HG02973 (cell line): ENCODE data around the gene MCEMP1.

Experiments
- ATAC-seq: cut with Tn5 transposase; IDR thresholded peaks from one replicate; pipeline ENCODE4 v1.9.1; 2021; ENCODE audit warnings: moderate library complexity; ENCODE audit not compliant: unreplicated experiment

Gene MCEMP1

DNA sequence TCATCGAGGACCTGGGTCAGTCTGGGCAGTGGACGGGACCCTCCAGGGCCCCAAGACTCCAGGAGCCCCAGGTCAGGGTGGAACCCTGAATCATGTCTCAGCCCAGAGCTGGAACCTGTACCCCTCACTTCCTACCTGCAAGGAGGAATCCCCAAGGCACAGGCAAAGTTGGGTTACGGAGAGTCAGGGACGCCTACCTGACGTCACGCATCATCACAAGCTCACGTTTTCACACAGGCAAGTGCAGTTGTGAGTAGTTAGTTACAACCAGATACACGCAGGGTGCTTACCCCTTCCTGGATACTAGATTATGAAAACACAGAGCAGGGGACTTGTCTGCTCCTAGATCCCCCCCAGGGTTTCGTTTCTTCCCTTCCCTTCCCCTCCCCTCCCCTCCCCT, 6.1 kb upstream of the MCEMP1 start:
- ATAC-seq, result no peak

DNA sequence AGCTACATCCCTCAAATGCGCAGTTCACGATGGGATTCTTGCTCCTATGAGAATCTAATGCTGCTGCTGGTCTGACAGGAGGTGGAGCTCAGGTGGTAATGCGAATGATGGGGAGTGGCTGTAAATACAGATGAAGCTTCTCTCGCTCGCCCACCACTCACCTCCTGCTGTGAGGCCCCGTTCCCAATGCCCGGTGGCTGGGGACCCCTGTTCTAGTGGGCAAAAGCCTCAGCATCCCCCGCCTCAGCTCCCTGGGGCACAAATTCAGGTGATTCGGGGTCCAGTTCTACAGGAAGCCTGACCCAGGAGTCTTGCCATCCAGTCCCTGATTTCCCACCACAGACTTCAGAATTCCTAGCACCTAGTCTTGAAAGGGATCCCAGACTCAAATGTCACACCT, 4.4 kb upstream of the MCEMP1 start:
- no peak for ATAC-seq

DNA sequence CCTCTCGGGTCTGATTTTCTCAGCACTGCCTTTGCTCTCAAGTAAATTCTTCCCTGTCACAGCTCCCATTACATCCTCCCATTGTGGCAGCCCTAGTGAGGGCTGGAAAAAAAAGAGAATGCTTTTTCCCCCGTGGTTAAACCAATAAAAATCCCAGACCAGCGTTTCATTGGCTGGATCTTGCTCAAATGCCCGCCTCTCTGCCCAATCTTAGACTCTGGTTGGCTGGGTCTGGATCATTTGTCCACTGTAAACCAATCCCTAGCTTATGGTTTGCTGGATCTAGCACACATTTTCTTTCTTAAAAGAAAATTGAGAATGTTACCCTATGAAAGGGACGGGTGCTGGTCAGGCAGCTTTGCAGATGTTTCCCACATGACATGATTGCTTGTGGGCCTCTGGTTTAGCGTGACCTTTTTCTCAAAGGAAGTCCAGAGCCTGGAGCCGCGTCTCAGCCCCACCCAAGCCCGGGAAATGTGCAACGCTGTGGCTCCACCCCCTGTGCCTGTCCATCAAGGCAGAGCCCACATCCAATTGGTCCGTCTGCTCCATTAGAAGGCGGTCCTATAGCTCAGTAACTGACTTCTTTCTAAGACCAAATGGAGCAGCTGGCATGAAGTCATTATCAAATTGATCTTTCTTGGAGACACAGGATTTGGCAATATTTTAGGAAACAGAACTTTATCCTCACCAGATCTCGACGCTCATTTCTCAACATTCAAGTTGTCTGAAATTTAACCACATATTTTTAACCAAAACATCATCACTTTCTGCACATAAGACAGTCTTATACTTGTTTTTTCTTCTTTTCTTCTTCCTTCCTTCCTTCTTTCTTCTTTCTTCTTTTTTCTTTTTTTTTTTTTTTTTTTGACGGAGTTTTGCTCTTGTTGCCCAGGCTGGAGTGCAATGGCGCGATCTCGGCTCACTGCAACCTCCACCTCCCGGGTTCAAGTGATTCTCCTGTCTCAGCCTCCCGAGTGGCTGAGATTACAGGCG, 2.6 kb upstream of the MCEMP1 start:
- no peak for ATAC-seq

DNA sequence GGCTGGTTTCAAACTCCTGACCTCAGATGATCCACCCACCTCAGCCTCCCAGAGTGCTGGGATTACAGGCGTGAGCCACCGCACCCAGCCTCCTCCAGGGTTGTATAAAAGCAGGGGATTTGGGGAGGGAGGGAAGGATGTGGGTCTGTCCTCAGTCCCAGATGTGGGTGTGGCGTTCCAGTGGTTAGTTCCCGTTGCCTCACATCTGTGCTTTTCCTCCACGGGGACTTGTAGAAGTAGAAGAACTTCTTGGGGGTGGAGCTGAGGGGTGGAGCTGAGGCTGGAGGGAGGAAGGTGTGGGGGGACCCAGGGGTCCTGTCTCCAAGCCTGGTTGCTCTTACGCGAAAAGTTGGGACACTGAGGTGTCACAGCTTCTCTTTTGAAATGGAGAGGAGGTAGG, 514 bp upstream of the MCEMP1 start:
- no peak for ATAC-seq

DNA sequence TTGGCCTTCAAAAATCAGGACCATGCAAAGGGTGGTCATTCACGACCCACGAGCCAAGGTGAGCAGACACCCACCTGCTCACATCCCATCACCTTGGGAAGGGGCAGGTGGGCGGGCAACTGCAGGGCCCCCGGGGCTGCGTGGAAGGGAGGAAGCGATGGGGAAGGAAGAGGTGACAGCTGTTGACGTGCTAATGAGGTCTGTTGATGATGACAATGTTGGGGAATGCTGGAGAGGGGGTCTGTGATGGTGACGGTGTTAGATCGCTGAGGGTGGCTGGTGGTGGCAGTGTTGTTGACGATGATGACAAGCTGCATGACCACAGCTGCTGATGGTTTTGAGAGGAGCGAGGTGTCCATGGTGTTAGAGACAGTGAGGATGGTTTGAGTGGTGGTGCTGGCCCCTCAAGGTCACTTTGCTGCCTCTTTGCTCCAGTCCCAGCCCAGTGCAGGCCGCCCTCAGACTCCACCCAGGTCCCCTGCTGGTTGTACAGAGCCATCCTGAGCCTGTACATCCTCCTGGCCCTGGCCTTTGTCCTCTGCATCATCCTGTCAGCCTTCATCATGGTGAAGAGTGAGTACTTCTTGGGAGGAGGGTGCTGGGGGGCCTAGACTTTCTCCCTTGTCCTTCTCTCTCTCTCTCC, 900 bp downstream of the MCEMP1 start:
- ATAC-seq, result no peak

DNA sequence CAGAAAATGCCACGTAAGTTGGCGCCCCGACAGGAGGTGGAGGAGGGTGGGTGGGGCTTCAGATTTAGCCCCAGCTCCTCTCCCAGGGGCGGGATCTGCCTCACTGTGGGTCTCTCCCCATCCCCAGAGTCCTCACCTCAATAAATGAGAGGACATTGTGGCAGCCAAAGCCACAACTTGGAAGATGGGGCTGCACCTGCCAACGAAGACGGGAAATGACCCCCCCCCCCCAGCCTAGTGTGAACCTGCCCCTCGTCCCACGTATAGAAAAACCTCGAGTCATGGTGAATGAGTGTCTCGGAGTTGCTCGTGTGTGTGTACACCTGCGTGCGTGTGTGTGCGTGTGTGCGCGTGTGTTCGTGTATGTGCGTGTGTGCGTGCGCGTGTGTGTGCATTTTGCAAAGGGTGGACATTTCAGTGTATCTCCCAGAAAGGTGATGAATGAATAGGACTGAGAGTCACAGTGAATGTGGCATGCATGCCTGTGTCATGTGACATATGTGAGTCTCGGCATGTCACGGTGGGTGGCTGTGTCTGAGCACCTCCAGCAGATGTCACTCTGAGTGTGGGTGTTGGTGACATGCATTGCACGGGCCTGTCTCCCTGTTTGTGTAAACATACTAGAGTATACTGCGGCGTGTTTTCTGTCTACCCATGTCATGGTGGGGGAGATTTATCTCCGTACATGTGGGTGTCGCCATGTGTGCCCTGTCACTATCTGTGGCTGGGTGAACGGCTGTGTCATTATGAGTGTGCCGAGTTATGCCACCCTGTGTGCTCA, 2.3 kb downstream of the MCEMP1 start:
- no peak for ATAC-seq

DNA sequence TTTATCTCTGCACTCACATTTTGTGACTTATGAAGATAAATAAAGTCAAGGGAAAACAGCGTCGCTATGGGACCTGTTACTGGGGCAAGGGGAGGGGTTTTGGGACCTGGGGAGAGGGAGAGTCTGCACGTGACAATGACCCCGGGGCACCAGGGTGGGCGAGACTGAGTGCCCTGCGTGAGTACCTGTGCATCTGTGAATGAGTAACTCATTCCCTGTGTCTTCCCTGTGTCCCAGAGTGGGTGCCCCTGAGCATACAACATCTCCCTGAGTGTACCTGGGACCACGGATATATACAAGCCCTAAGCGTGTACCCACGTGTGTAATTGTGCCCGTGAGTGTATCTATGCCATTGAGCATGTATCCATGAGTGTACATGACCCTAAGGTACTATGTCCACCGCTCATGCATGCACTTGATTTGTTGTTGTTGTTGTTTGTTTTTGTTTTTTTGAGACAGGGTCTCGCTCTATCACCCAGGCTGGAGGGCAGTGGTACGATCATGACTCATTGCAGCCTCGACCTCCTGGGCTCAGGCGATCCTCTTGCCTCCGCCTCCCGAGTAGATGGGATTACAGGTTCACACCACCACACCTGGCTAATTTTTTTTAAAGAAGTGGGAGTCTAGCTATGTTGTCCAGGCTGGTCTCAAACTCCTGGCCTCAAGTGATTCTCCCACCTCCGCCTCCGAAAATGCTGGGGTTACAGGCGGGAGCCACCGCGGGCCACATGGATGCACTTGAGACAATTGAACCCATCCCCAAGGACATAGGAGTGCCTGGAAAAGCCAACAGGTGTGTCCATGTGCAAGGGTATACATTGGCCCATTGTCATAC, 3.1 kb downstream of the MCEMP1 start:
- no peak for ATAC-seq

DNA sequence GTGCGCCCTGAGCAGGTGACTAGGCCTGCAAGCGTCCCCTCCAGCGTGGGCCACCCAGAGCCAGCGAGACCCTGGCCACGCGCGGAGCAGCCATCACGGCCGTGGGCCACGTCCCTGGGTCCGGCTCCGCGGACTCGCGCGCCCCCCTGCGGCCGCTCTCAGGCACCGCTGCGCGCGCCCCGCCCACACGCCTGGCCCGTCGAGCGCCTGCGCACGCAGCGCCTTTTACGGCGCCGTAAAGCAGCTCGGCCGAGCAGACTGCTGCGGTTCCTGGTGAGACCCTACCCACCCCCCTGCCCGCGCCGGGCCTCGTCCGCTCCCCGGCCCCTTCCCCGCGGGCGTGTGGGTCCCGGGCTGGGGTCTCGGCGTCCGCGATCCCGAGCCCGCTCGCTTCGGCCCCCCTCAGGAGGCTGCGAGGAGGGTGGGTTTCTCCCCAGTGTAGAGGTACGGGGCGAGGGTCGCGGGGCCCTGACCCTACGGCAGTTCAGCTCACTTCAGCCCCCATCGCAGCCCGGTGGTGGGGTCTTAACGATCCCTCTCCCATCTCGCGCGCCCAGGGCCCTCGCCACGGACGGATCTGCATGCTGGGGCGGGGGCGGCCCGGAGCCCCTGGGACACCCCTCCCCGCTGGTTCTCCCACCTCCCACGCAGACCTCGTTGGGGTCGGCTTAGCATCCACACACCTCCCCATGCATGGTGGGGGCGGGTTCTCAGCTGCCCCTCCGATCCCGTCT, 3.9 kb downstream of the MCEMP1 start, which contains the start of gene TRAPPC5:
Gene TRAPPC5, plus strand, starts transcription at position 228 of the 734 bp plus-strand sequence. CDS start 1,421 bp downstream, outside the sequence.
- ATAC-seq, result peak; percentile 46

DNA sequence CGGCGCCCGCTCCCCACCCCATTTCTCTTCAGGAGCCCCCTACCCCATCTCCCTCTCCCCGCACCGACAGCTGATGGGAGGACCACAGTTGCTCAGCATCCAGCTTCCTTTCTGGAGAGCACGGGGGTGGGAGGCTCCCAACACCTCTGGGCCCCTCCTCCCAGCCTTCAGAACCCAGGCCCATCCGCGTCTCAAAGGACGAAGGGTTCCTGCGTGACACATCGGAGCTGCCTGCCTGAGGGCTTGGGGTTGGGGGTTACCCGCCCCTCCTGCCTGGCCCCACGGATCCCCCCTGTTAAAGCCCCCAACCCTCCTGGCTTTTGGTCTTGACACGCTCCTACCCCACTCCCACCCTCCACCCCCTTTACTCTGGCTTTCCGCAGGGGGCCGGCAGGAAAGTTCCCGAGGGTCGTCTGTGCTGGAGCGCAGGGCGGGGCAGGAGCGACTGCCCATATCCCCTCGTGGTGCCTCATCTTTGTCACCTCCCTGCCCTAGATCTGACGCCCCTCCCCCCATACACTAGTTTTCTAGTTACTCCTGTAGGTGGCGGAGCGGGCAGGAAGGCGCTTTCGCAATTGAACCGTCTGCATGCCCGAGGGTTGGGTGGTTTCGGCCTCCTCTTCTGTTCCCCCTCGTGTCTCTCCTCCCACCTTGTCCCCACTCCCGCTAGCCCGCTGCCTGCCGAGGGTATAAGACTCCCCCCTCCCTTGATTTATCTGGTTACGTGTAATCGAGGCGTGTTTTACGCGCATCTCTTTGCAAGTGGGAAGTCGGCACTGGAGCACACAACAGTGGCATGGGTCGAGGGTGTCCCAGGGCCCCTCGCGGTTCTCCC, 4.7 kb downstream of the MCEMP1 start:
- no peak for ATAC-seq

DNA sequence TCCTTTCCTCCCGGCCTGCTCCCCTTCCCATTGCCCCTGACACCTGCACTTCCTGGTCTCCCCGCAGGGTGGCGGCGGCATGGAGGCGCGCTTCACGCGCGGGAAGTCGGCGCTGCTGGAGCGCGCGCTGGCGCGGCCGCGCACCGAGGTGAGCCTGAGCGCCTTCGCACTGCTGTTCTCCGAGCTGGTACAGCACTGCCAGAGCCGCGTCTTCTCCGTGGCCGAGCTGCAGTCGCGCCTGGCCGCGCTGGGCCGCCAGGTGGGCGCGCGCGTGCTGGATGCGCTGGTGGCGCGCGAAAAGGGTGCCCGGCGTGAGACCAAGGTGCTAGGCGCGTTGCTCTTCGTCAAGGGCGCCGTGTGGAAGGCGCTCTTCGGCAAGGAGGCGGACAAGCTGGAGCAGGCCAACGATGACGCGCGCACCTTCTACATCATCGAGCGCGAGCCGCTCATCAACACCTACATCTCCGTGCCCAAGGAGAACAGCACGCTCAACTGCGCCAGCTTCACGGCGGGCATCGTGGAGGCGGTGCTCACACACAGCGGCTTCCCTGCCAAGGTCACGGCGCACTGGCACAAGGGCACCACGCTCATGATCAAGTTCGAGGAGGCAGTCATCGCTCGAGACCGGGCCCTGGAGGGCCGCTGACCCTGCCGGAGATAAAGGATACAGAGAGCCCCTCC, 5.4 kb downstream of the MCEMP1 start:
- no peak for ATAC-seq

DNA sequence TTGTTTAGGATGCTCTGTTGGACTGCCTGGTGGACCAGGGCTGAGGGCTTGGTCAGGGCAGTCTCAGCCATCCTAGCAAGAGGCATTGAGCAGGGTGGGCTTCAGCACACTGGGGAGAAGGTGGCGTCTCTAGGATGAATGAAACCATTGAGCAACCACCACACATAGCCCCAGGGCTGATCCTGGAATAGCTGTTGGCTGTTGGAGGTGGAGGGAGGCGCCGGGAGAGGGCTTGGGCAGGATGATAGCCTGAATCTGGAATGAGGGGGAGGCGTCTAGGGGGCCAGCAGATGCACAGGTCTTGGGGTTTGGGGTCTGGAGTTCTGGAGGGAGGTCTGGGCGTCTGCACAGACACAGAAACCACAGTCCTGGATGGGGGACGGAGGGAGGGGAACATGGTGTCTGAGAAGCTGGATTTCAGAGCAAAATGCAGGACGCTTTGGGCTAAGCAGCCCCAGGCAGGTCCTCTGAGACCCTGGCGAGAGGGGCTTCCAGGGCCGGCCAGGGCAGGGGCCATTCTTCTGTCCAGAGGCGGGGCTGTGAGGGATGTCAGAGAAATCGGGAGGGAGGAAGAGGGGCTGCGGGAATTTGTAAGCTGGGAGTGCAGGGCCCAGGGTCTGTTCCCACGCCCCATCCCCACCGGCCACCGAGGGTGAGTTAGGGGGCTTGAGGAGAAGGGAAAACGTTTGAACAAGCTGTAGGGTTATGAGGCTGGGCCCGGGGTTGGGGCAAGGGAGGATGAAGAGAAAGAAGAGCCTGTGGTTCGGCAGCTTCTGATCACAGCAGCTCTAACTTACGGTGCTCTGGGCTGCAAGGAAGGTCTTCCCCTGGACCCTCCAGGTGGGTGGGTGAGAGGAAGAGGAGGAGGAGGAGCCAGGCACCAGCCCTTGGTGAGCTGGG, 8.9 kb downstream of the MCEMP1 start:
- no peak for ATAC-seq

DNA sequence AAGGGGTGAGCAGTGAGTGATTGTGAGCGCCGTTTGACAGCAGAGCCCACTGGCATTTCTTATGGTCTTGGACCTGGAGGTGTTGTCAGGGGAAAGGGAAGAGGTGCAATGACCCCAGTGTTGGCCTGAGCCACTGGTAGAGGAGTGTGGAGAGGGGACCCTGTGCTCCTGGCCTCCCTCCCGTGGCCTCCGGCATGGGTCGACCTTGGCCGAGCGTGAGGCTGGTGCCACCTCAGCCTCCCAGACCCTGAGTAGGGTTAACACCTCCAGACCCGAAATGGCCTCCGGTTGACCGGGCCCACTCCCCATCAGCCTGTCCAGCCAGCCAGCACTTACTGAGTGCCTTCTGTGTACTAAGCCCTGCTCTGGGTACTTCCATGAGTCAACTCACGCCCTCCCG, 10.3 kb downstream of the MCEMP1 start:
- no peak for ATAC-seq

DNA sequence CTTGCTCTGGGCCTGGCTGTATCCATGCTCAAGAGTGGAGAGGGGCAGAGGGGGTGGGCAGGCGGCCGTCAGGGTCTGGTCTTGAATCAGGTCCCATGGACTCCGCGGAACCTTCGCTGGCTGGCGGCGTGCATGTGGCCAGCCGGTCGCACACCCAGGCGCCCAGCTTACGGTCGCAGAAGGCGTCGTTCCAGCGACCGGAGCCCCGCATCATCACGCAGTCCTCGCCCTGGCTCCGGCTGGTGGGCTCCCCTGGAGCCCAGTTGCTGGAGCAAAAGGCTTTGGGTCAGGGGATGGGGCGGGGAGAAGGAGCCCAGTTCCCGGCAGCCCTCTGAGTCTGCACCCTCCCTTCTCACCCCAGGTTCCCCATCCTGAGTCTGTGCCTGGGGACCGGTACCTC, 12.3 kb downstream of the MCEMP1 start:
- ATAC-seq, result no peak

DNA sequence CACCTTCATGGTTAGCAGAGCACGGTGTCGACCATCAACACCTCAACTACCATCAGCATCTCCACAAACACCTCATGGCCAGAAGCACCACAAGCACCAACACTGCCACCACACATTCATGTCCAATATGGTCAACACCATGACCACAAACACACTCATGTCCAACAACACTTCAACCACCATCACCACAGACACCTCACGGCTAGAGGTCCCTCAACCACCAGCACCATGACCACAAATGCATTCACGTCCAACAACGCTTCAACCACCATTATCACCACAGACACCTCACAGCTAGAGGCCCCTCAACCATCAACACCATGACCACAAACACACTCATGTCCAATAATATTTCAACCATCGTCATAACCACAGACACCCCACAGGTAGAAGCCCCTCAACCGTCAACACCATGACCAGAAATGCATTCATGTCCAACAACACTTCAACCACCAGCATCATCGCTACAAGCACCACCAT, 13.9 kb downstream of the MCEMP1 start:
- no peak for ATAC-seq

DNA sequence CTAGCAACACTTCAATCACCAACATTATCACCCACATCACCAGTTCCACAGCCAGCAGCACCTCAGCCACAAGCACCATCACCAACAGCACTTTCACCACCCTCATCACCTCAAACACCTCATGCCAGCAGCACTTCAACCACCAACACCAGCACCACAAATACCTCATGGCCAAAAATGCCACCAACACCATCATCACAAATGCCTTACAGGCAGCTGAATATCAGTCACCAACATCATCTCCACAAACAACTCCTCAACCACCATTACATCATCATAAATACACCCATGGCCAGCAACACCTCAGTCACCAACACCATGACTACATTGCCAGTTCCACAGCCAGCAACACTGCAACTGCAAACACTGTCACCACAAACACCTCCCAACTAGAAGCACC, 14.6 kb downstream of the MCEMP1 start:
- no peak for ATAC-seq

DNA sequence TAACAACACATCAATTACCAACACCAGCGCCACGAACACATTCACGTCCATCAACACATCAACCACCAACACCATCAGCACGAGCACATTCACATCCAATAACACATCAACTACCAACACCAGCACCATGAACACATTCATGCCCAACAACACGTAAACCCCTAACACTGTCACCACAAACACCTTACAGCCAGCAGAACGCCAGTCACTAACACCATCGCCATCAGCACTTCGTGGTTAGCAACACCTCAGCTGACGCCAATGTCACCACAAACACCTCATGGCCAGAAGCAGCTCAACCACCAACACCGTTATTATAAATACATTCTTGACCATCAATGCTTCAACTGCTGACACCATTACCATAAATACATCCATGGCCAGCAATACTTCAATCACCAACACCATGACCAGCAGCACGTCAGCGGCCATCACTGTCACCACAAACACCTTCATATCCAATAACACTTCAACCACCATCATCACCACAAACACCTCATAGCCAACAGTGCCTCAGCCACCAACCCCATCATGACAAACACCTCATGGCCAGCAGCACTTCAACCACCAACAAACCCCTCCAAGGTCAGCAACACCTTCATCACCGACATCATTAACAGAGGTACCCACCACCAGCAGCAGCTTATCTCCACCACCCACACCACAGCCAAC, 15.7 kb downstream of the MCEMP1 start:
- no peak for ATAC-seq

DNA sequence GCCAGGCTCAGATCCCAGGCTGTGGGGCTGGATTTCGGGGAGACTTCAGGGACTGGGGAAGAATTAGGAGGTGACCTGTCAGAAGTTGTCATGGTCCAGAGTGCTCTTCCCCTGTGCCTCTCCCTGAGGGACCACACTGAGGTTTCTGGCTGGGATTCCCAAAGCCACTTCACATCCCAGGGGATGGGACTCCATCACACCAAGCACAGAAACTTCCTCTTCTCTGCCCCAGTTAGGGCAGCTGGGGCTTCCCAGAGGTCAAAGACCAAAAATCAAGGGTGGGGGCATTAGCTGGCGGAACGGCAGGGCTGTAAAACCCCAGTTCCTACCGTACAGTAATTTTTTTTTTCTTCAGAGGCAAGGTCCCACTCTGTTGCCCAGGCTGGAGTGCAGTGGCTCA, 17.6 kb downstream of the MCEMP1 start:
- ATAC-seq, result no peak
